T-helper 1 cell treated with Interleukin-12 subunit alpha and Interleukin-12 subunit beta and Interleukin-4 antibody, amounts not matched to agents 30 μg/mL and 1 μg/mL, for 36 hours (primary cell): ENCODE measurements around the gene LRRC8C.
"Not testable (repeated sequence)": the region's sequence is repeated elsewhere in the genome, so short reads cannot be mapped to it uniquely, and the experiment has no call there.

Experiments
- H3K27ac Mint-ChIP-seq: one replicate; pipeline ENCODE4 v1.8.0; 2021; ENCODE audit warnings: mild to moderate bottlenecking, mixed read lengths
- H3K27me3 Mint-ChIP-seq: one replicate; pipeline ENCODE4 v1.8.0; 2021; ENCODE audit warnings: low read depth, mixed read lengths
- H3K36me3 Mint-ChIP-seq: one replicate; pipeline ENCODE4 v1.8.0; 2021; ENCODE audit warnings: low read depth, mixed read lengths
- H3K4me1 Mint-ChIP-seq: one replicate; pipeline ENCODE4 v1.8.0; 2021; ENCODE audit warnings: low read depth, mixed read lengths
- H3K4me3 Mint-ChIP-seq: one replicate; pipeline ENCODE4 v1.8.0; 2021; ENCODE audit warnings: mild to moderate bottlenecking, moderate library complexity, mixed read lengths
- H3K9me3 Mint-ChIP-seq: one replicate; pipeline ENCODE4 v1.8.0; 2021; ENCODE audit warnings: mixed read lengths

LRRC8C gene

GRCh38 chr1:89689234-89689633 is 56.3 kb downstream of the LRRC8C start:
- no peaks in the 10 kb centered on the region for H3K27me3 Mint-ChIP-seq
- H3K27ac Mint-ChIP-seq: no peak overlapping the region
- H3K4me3 Mint-ChIP-seq: no peak overlapping the region
- H3K9me3 Mint-ChIP-seq: no peaks in the 10 kb centered on the region
- H3K4me1 Mint-ChIP-seq: peaks cover 44% of the 10 kb centered on the region
- peaks cover 65% of the 10 kb centered on the region for H3K36me3 Mint-ChIP-seq

- peaks cover 56% of the 10 kb centered on the region for H3K36me3 Mint-ChIP-seq
- no peaks in the 10 kb centered on the region for H3K9me3 Mint-ChIP-seq
- no peaks in the 10 kb centered on the region for H3K27me3 Mint-ChIP-seq
- no peak overlapping the region for H3K4me3 Mint-ChIP-seq
- peaks cover 43% of the 10 kb centered on the region for H3K4me1 Mint-ChIP-seq
- H3K27ac Mint-ChIP-seq: no peak overlapping the region
Measured at GRCh38 chr1:89690595-89690994, 57.7 kb downstream of the LRRC8C start.

GRCh38 chr1:89692601-89693521 is 59.9 kb downstream of the LRRC8C start:
- no peak overlapping the region for H3K4me3 Mint-ChIP-seq
- H3K27me3 Mint-ChIP-seq: no peaks in the 10 kb centered on the region
- peak overlapping the region; percentile 43 for H3K27ac Mint-ChIP-seq
- H3K36me3 Mint-ChIP-seq: peaks cover 46% of the 10 kb centered on the region
- peaks cover 39% of the 10 kb centered on the region for H3K4me1 Mint-ChIP-seq
- H3K9me3 Mint-ChIP-seq: no peaks in the 10 kb centered on the region

- peaks cover 46% of the 10 kb centered on the region for H3K36me3 Mint-ChIP-seq
- H3K4me3 Mint-ChIP-seq: no peak overlapping the region
- no peaks in the 10 kb centered on the region for H3K9me3 Mint-ChIP-seq
- peak overlapping the region; percentile 64 for H3K27ac Mint-ChIP-seq
- H3K4me1 Mint-ChIP-seq: peaks cover 60% of the 10 kb centered on the region
- no peaks in the 10 kb centered on the region for H3K27me3 Mint-ChIP-seq
Measured at GRCh38 chr1:89695847-89696246, 62.9 kb downstream of the LRRC8C start.

- peaks cover 58% of the 10 kb centered on the region for H3K4me1 Mint-ChIP-seq
- H3K4me3 Mint-ChIP-seq: no peak overlapping the region
- peaks cover 49% of the 10 kb centered on the region for H3K36me3 Mint-ChIP-seq
- H3K9me3 Mint-ChIP-seq: no peaks in the 10 kb centered on the region
- H3K27ac Mint-ChIP-seq: peak overlapping the region; percentile 83
- no peaks in the 10 kb centered on the region for H3K27me3 Mint-ChIP-seq
Measured at GRCh38 chr1:89697383-89697782, 64.5 kb downstream of the LRRC8C start.

- Mint-ChIP-seq H3K4me1 (peaks cover 56% of the 10 kb centered on the region), H3K27ac (peak overlapping the region; percentile 83), H3K9me3 (no peaks in the 10 kb centered on the region), H3K27me3 (no peaks in the 10 kb centered on the region), H3K4me3 (no peak overlapping the region), H3K36me3 (peaks cover 48% of the 10 kb centered on the region)
Measured at GRCh38 chr1:89698020-89698560, 65.2 kb downstream of the LRRC8C start.

GRCh38 chr1:89698624-89699023 is 65.7 kb downstream of the LRRC8C start:
- Mint-ChIP-seq H3K27me3 (no peaks in the 10 kb centered on the region), H3K4me3 (peak overlapping the region; percentile 49), H3K9me3 (no peaks in the 10 kb centered on the region), H3K36me3 (peaks cover 51% of the 10 kb centered on the region), H3K4me1 (peaks cover 59% of the 10 kb centered on the region), H3K27ac (peak overlapping the region; percentile 91)

GRCh38 chr1:89699451-89699986 is 66.6 kb downstream of the LRRC8C start:
- peaks cover 5% of the 10 kb centered on the region for H3K9me3 Mint-ChIP-seq
- H3K36me3 Mint-ChIP-seq: peaks cover 55% of the 10 kb centered on the region
- H3K27ac Mint-ChIP-seq: peak overlapping the region; percentile 91
- H3K4me1 Mint-ChIP-seq: peaks cover 58% of the 10 kb centered on the region
- peak overlapping the region; percentile 30 for H3K4me3 Mint-ChIP-seq
- no peaks in the 10 kb centered on the region for H3K27me3 Mint-ChIP-seq

DNA sequence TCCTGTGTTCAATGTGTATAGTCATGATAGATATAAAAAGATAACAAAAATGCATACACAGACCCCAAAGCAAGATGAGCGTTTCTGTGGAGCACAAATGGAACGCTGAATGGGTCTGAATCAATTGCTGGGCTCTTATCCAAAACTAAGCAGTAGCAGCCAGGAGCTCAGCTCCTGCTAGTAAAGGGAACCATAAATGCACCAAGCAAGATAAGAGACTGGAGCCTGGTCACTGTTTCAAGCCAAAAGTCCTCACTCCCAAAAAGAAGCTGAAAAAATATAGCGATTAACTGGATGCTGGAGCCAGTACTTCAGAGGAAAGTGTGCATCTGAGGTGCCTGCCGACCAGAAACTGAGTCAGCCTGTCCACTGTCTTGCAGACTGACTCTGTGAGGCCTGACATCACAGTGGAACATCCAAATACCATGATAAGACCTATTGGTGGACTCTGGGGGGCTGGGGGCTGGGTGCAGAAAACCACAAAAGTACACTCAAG is 68.9 kb downstream of the LRRC8C start:
- Mint-ChIP-seq H3K27ac (no peak overlapping the region), H3K4me3 (no peak overlapping the region), H3K27me3 (no peaks in the 10 kb centered on the region), H3K36me3 (peaks cover 57% of the 10 kb centered on the region), H3K4me1 (peaks cover 57% of the 10 kb centered on the region), H3K9me3 (peaks cover 6% of the 10 kb centered on the region)

- H3K27ac Mint-ChIP-seq: no peak overlapping the region
- peaks cover 52% of the 10 kb centered on the region for H3K4me1 Mint-ChIP-seq
- peaks cover 55% of the 10 kb centered on the region for H3K36me3 Mint-ChIP-seq
- H3K4me3 Mint-ChIP-seq: no peak overlapping the region
- H3K9me3 Mint-ChIP-seq: peaks cover 6% of the 10 kb centered on the region
- H3K27me3 Mint-ChIP-seq: no peaks in the 10 kb centered on the region
Measured at GRCh38 chr1:89702520-89703045, 69.7 kb downstream of the LRRC8C start.

GRCh38 chr1:89703469-89703868 is 70.5 kb downstream of the LRRC8C start:
- peaks cover 48% of the 10 kb centered on the region for H3K4me1 Mint-ChIP-seq
- H3K9me3 Mint-ChIP-seq: peaks cover 6% of the 10 kb centered on the region
- H3K4me3 Mint-ChIP-seq: no peak overlapping the region
- no peaks in the 10 kb centered on the region for H3K27me3 Mint-ChIP-seq
- no peak overlapping the region for H3K27ac Mint-ChIP-seq
- peaks cover 58% of the 10 kb centered on the region for H3K36me3 Mint-ChIP-seq

GRCh38 chr1:89704014-89704413 is 71.1 kb downstream of the LRRC8C start:
- no peak overlapping the region for H3K4me3 Mint-ChIP-seq

GRCh38 chr1:89704885-89705284 is 72.0 kb downstream of the LRRC8C start:
- H3K9me3 Mint-ChIP-seq, H3K27ac Mint-ChIP-seq, H3K27me3 Mint-ChIP-seq, H3K4me3 Mint-ChIP-seq: not testable (repeated sequence)
- Mint-ChIP-seq H3K4me1 (peaks cover 34% of the 10 kb centered on the region), H3K36me3 (peaks cover 56% of the 10 kb centered on the region)

More at GRCh38 chr1:89704014-89704413, 71.1 kb downstream of the LRRC8C start:
- Mint-ChIP-seq H3K9me3 (peaks cover 6% of the 10 kb centered on the region), H3K27ac (peak overlapping the region; percentile 16), H3K27me3 (no peaks in the 10 kb centered on the region), H3K36me3 (peaks cover 61% of the 10 kb centered on the region), H3K4me1 (peaks cover 43% of the 10 kb centered on the region)

GRCh38 chr1:89705901-89706699 is 73.2 kb downstream of the LRRC8C start:
- peaks cover 50% of the 10 kb centered on the region for H3K36me3 Mint-ChIP-seq
- H3K27ac Mint-ChIP-seq: peak overlapping the region; percentile 31
- H3K27me3 Mint-ChIP-seq: no peaks in the 10 kb centered on the region

More at GRCh38 chr1:89705901-89706699, 73.2 kb downstream of the LRRC8C start:
- Mint-ChIP-seq H3K4me1 (peaks cover 25% of the 10 kb centered on the region), H3K9me3 (peaks cover 6% of the 10 kb centered on the region), H3K4me3 (no peak overlapping the region)
